Measurements from ENCODE around the gene DAB1.

DNA sequence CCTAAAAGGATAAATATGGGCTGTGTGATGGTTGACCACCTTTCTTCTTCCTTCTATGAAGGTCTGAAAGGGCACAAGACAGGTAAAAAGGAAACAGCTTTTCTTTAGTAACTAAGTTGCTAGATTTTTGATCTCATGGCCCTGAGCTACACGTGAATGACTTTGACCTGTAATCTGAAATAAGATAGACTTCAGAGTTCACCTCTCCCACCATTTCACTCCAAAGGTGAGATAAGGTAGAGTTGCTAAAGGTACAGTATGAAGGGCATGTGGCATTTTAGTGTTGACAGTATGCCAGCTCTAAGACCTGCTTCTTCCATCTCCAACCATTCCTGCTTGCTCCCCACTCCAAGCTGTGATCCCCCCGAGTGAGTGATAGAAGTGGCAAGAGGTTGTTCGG lies 432.3 kb downstream of the DAB1 start:
- TF ChIP-seq CTCF (IDR thresholded peaks at IDR 0.05): no peak
- TF ChIP-seq POLR2A (IDR thresholded peaks at IDR 0.05): no peak
